HG03135 (cell line): ENCODE data around the gene MT1A.

Experiments used
- ATAC-seq: cut with Tn5 transposase; IDR thresholded peaks from one replicate; pipeline ENCODE4 v1.9.1; 2021; ENCODE audit warnings: mild to moderate bottlenecking, moderate library complexity; ENCODE audit not compliant: unreplicated experiment

Gene MT1A

DNA sequence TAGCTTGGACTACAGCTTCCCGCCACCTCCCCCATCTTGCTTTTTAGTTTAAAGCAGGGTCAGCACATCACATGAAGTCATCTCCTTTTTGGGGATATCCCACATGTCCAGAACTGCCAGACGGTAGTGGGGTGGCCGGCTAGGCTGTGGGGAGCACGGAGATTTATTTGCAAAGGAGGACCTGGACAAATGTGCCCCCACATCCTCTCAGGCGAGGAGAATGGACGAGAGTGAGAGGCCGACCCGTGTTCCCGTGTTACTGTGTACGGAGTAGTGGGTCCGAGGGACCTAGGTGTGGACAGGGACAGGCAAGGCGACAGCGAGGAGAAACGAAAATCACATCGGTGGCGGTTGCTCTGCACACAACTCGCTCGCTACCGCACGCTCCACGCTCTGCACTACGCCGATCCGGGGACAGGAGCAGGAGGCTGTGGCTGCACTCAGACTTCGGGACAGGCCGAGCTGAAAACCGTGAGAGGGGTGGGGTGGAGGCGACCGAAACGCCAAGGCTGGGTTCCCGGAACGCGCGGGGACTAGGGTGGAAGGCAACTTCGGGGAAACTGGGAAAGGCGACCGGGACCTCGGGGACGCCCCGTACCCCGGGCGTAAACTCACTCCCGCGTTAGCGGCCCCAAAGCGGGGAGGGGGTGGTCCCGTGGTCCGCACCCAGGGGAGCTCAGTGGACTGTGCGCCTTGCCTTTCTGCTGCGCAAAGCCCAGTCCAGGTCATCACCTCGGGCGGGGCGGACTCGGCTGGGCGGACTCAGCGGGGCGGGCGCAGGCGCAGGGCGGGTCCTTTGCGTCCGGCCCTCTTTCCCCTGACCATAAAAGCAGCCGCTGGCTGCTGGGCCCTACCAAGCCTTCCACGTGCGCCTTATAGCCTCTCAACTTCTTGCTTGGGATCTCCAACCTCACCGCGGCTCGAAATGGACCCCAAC lies at the start of gene MT1A:
Gene MT1A, plus strand, starts transcription at position 853 of the 937 bp plus-strand sequence. Its CDS starts 73 bp downstream, at position 926.
- no peak for ATAC-seq

DNA sequence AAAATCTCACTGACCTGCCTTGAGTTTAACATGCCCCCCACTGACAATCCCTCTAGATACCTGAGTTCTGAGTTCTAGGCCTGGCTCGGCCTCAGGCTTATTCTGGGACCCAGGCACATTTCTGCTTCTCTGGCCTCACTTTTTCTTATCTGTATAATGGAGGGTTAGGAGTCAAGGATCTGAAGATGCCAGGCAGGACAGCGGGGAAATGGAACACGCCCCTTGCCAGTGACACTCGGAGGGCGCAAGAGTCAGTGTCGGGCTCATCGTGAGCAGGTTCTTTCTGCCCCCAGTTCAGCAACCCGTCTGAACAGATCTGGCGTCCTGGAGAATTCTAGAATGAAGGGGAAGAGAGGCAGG lies 49.7 kb upstream of the MT1A start:
- no peak for ATAC-seq

DNA sequence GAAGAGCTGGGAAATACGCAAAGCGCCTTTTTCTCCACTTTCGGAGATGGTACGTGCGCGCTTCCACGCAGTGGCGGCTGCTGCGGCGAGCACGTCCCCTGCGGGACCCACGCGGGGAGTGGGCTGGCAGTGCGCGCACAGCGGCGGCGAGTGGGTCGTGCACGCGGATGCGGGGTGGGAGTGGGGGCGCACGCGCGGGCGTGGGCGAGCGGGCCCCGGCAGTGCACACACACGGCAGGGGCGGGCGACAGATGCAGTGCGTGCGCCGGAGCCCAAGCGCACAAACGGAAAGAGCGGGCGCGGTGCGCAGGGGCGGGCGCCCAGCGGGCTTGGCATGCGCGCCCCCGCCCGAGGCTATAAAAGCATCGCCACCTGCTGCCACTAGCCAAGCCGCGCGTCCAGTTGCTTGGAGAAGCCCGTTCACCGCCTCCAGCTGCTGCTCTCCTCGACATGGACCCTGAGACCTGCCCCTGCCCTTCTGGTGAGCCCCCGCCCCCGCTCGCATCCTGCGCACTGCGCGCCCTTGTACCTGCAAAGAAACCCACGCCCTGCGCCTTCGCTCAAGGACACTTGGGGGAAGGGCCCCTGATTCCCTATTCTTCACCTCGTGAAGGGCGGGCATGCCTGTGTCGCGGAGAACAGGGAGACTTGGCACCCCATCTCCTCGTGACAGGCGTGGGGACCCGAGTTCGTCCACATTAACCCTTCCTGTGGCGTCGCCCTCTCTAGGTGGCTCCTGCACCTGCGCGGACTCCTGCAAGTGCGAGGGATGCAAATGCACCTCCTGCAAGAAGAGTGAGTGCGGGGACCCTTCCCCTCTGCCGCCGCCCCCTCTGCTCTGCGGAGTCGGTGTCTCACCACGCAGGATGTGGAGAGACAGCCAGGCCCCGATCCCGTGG lies 49.1 kb upstream of the MT1A start, which contains the start of gene MT3:
Gene MT3, plus strand, starts transcription at position 388 of the 899 bp plus-strand sequence. Its CDS starts 63 bp downstream, at position 451.
- no peak for ATAC-seq

DNA sequence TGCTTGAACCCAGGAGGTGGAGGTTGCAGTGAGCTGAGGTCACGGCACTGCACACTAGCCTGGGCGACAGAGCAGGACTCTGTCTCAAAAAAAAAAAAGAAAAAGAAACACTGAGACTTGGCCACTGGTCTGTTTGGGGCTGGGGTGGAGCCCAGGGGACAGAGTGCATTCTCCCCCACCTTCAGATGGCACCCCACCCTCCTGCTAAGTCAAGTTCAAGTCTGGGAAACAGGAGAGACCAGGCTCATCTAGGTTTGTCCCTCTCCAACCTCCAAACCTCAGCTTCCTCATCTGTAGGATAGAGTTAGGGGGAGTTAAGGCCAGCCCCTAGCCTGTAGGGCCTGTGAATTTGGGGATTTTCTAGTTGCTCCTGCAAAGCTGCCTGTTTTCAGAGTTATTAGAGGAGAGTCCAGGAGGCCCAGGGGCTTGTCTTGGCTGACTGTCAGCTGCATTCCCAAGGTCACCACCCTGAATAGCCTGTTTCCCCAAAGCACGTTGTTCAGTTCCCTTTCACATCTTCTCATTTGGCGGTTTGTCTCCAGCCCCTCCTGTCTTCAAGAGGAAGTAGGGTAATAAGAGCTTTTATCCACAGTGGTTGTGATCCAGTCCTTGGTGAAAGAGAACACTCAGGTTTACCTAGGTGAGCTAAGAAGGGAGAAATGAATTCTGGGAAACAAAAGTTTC lies 46.9 kb upstream of the MT1A start:
- ATAC-seq, result no peak

DNA sequence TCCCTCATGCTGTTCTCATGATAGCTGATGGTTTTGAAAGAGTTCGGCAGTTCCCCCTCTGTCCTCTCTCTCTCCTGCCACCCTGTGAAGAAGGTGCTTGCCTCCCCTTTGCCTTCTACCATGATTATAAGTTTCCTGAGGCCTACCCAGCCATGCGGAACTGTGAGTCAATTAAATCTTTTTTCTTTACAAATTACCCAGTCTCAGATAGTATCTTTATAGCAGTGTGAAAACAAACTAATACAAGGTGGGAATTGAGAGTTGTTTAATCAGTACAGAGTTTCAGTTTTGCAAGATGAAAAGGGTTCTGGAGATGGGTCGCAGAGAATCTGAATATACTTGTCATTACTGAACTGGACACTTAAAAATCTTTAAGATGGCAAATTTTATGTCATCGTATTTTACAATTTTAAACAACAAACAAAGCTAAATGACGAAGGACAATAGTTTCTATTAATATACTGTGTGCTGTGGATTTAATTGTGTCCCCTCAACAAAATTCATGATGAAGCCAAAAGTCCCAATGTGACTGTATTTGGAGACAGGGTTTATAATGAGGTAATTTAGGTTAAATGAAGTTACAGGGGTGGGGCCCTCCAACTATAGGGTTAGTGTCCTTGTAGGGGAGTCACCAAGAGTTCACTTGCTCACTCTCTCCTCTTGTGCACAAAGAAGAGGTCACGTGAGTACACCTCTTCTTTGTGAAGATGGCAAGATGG lies 44.7 kb upstream of the MT1A start:
- no peak for ATAC-seq

DNA sequence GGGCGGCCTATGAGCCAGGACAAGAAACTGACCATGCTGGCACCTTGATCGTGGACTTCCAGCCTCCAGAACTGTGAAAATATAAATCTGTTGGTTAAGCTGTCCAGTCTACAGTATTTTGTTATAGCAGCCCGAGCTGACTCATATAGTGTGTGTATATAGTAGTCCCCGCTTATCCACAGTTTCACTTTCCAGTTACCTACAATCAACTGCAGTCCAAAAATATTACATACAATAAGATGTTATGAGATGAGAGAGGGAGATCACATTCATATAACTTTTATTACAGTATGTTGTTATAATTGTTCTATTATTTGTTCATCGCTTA lies 44.2 kb upstream of the MT1A start:
- no peak for ATAC-seq

DNA sequence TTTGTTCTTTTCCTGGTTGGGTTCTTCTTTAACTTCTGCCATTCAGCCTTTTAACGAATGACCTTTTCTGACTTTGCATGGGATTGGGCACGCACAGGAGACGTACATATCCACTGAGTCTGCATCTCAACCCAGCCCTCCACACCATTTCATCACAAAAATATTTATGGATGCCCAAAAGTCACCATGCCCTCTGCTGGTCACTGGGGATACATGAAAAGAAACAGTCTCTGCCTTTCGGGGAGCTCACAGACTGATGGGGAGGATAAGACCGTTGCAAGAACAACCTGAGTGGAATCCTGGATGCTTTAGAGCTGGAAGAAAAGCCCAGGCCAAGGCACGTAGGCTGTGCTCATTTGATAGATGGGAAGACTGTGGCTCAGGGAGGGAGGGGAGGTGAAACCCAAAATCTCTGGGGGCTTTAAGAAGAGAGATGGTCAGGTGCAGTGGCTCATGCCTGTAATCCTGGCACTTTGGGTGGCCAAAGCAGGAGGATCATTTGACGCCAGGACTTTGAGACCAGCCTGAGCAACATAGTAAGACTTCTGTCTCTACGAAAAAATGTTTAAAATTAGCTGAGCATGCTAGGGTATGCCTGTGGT lies 38.0 kb upstream of the MT1A start:
- ATAC-seq, result no peak

DNA sequence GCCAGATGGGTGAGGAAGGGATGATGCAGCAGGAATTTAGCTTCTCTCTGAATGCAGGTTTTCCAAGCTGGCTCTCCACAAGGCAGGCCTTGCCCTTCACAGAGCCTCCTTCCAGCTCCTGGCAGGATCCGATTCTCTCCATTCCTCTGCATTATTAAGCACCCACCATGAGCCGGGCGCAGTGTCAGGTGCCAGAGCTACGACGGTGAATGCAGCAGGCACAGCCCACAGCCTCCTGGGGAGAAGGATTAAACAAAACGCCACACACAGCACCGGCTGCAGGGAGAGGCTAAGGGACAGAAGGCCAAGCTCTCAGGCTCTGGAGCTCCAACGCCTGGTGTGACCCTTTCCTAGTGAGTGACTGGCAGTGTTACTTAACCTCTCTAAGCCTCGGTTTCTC lies 37.1 kb upstream of the MT1A start:
- no peak for ATAC-seq

DNA sequence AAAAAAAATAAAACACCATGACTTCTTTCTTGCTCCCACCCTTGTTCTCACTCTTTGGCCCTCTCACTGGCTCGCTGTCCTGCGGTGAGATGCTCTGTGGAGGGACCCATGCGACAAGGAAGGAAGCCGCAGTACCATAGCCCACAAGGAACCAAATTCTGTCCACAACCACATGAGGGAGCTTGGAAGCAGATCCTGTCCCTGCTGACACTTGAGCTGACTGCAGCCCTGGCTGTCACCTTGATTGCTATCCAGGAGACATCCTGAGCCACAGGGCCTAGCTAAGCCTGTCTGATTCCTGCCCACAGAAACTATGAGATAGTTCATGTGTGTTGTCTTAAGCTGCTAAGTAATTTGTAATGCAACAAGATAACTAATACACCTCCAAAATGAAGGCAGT lies 34.9 kb upstream of the MT1A start:
- no peak for ATAC-seq

DNA sequence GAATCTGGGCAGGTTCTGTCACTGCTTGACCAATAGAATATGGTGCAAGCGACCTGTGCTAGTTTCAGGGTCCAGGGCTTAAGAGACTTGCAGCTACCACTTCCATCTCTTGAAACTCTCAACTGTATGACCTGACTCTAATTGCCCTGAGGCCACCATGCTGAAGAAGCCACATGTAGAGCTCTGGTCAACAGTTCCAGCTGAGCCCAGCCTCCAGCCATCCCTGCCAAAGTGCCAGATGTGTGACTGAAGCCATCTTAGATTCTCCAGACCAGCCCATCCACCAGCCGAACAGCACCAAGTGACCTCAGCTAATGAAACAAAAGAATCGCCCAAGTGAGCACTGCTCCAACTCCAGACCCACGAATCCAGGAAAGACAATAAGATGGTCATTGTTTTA lies 33.5 kb upstream of the MT1A start:
- ATAC-seq, result no peak

DNA sequence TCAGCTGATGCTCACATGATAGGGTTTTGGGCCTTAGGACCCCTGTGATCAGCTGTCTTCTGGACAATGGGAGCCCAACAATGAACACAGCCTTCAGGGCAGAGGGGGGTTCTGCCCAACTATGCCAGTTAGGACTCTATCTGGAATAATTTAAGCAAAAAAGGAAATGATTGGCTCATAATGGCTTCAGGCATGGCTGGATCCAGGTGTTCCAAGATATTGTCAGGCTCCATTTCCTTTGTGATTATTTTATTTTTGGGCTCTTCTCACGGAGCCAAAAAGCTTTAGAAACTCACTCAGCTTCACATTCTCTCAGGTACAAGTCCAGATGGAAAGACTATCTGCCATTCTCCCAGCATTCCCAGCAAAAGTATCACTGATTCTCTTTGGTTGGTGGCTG lies 33.0 kb upstream of the MT1A start:
- ATAC-seq, result no peak

DNA sequence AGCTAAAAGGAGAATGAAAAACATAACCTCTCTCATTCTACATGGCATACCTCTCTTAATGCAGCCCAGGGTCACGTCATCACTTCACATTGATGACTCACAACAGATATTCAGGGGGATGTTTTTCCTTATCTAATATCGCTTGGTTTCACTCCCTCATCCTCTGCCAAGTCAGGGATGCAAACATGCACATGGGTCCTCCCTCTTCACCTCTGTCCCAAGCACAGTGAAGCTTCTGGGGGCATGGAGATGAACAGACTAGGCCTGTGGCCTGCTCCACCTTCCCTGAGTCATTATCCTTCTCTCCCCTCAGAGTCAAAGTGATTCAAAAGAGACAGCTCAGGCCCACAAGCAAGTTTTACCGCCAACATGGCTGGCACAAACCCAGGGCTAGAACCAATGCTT lies 32.4 kb upstream of the MT1A start:
- no peak for ATAC-seq

DNA sequence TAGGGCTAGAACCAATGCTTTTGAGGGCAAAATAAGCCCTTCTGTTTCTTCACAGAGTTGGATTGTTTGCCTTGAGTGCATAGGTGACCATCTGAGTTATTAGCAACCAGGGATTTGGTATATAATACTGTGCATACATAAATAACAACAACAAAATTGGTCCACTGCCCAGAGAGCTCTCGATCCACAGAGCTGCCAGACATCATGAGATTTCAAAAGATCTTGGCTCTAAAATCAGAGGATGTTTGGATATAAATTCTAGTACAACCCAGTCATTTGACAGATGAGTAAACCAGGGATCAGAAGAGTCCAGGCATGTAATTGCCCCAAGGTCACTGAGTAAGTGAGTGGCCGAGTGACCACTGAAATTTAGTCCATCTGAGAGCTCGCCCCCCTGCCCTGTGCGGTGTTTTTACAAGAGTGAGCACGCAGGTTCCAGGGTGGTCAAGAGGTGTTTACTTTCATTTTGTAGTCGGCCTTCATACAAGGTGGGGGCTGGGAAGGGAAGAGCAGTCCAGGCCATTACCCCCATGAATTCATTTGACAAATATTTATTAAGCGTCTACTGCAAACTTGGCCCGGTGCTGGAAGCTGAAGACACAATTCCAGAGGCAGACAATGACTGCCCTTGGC lies 31.9 kb upstream of the MT1A start:
- no peak for ATAC-seq

DNA sequence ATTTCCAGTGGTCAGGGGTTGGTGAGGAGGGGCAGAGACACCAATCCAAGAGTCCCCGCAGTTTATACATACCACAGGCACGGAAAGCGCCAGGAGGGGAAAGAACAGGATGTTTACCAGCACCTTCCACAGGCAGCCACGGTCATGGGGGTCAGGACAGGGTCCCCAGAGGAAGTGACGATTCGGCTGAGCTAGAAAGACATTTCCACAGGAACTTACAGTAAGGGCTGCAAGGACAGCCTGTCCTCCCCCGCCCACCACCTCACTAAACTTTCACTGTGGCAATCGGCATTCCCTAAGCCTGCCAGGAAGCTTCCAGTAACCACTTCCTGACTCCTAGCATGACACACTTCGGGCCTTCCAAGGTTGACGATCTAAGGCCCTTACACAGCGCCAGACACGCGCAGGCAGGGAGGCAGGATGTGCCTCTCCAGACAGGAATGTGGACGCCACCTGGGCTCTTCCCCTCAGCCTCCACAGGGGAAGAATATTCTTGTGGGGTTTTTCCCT lies 31.3 kb upstream of the MT1A start:
- no peak for ATAC-seq

DNA sequence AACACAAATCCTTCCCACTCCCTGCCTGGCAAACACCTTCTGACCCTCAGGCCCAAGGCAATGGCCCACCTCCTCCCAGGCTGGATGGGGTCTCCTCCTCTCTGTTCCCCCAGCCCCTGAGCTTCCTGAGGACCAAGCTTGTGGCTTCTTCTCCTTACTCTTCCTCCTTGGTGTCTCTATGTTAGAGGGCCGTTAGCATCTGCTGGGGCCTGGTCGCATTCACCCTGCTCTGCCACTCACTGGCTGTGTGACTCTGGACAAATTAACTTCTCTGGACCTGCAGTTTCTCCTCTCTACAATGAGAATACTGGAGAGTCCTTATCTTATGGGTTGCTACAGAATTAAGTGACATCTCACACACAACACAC lies 30.8 kb upstream of the MT1A start:
- ATAC-seq, result no peak

DNA sequence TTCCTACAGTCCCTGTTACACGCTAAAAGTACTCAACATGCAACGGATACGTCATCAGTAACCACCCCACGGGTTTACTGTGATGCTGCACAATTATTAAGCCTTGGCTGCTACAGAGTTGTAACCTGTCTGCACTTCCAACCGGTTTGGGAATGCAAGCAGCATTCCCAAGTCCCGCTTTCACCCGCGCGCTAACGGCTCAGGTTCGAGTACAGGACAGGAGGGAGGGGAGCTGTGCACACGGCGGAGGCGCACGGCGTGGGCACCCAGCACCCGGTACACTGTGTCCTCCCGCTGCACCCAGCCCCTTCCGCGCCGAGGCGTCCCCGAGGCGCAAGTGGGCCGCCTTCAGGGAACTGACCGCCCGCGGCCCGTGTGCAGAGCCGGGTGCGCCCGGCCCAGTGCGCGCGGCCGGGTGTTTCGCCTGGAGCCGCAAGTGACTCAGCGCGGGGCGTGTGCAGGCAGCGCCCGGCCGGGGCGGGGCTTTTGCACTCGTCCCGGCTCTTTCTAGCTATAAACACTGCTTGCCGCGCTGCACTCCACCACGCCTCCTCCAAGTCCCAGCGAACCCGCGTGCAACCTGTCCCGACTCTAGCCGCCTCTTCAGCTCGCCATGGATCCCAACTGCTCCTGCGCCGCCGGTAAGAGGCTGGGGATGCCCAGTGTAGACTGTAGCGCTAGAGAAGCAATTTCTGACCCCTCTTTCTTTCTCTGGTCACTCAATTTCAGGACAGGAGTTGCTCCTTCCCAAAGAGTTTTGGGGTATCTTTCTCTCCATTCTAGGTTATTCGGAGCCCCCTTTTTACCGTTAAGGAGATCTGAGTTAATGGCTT lies 30.2 kb upstream of the MT1A start, which contains the start of gene MT2A:
Gene MT2A, plus strand, starts transcription at position 542 of the 833 bp plus-strand sequence. Its CDS starts 72 bp downstream, at position 614.
- peak; percentile 85 for ATAC-seq

DNA sequence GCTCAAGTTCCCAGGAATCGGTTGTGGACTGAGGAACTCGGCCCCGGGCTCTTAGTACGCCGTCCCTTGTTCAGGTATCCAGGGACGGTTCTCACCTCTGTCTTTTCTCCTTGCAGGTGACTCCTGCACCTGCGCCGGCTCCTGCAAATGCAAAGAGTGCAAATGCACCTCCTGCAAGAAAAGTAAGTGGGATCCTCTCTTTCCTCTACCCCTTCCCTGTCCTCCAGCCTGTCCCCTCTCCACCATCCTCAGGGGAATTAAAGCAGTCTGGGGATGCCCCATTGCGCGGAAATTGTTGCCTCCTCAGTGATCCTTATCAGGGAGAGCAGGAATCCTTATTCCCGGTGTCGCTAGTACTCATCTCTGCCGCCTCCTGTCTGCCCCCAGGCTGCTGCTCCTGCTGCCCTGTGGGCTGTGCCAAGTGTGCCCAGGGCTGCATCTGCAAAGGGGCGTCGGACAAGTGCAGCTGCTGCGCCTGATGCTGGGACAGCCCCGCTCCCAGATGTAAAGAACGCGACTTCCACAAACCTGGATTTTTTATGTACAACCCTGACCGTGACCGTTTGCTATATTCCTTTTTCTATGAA lies 29.5 kb upstream of the MT1A start:
- ATAC-seq, result no peak

DNA sequence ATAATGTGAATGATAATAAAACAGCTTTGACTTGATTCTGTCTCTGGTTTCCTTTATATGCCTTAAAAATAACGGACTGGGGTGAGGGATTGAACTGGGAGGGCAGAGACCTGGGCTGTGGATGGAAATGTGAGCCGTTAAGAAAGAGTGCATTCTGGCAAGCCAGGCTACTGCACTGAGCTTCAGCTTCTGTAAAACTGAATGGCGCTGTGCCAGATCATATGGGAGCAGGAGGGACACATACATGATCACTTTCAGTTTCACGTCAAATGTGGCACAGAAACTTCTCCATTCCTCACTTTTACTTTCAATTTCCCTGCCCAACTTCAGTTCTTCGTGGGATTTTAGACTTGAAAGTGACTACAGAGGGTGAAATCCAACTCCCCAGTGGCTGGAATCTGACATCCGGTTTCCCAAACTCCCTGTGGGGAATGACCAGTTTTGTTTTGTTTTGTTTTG lies 29.0 kb upstream of the MT1A start:
- ATAC-seq, result peak; percentile 40
